ENCODE measurements around the gene ABITRAM.
"Not testable (repeated sequence)": the region's sequence is repeated elsewhere in the genome, so short reads cannot be mapped to it uniquely, and the experiment has no call there.

ABITRAM gene

GRCh38 chr9:108951578-108951977, 17.4 kb downstream of the ABITRAM start:
- Mint-ChIP-seq H3K4me3 (no peak overlapping the region), H3K27me3 (no peaks in the 10 kb centered on the region), H3K9me3 (no peaks in the 10 kb centered on the region), H3K27ac (no peak overlapping the region), H3K4me1 (ENCODE audit: low read depth) (peaks cover 5% of the 10 kb centered on the region), H3K36me3 (ENCODE audit: low read depth) (peaks cover 71% of the 10 kb centered on the region)
- intact Hi-C loops (cut with micrococcal nuclease) = no loop called here

GRCh38 chr9:108953983-108954574, 19.9 kb downstream of the ABITRAM start:
- Mint-ChIP-seq H3K4me3 (no peak overlapping the region), H3K36me3 (ENCODE audit: low read depth) (peaks cover 76% of the 10 kb centered on the region), H3K27me3 (no peaks in the 10 kb centered on the region), H3K4me1 (ENCODE audit: low read depth) (peaks cover 5% of the 10 kb centered on the region), H3K27ac (no peak overlapping the region), H3K9me3 (no peaks in the 10 kb centered on the region)
- intact Hi-C loops (cut with micrococcal nuclease) = no loop called here

GRCh38 chr9:108956022-108956630, 21.9 kb downstream of the ABITRAM start:
- Mint-ChIP-seq H3K36me3 (ENCODE audit: low read depth) (peaks cover 85% of the 10 kb centered on the region), H3K9me3 (no peaks in the 10 kb centered on the region), H3K27me3 (no peaks in the 10 kb centered on the region), H3K4me3 (no peak overlapping the region), H3K4me1 (ENCODE audit: low read depth) (peaks cover 5% of the 10 kb centered on the region), H3K27ac (no peak overlapping the region)
- intact Hi-C loops (cut with micrococcal nuclease) = no loop called here

- Mint-ChIP-seq H3K4me3 (no peak overlapping the region), H3K27ac (no peak overlapping the region)
- intact Hi-C loops (cut with micrococcal nuclease) = no loop called here
Measured at GRCh38 chr9:108956631-108957026, 22.4 kb downstream of the ABITRAM start.

GRCh38 chr9:108960331-108960730, 26.1 kb downstream of the ABITRAM start:
- Mint-ChIP-seq H3K36me3 (ENCODE audit: low read depth) (peaks cover 83% of the 10 kb centered on the region), H3K4me1 (ENCODE audit: low read depth) (peaks cover 8% of the 10 kb centered on the region), H3K4me3 (no peak overlapping the region), H3K27me3 (no peaks in the 10 kb centered on the region), H3K9me3 (no peaks in the 10 kb centered on the region), H3K27ac (no peak overlapping the region)
- intact Hi-C loops (cut with micrococcal nuclease) = no loop called here

More at GRCh38 chr9:108956631-108957026, 22.4 kb downstream of the ABITRAM start:
- peaks cover 83% of the 10 kb centered on the region for H3K36me3 Mint-ChIP-seq (ENCODE audit: low read depth)
- no peaks in the 10 kb centered on the region for H3K9me3 Mint-ChIP-seq
- peaks cover 5% of the 10 kb centered on the region for H3K4me1 Mint-ChIP-seq (ENCODE audit: low read depth)
- no peaks in the 10 kb centered on the region for H3K27me3 Mint-ChIP-seq

- Mint-ChIP-seq H3K27me3 (no peaks in the 10 kb centered on the region), H3K27ac (no peak overlapping the region), H3K4me1 (ENCODE audit: low read depth) (peaks cover 8% of the 10 kb centered on the region), H3K9me3 (no peaks in the 10 kb centered on the region), H3K36me3 (ENCODE audit: low read depth) (peaks cover 83% of the 10 kb centered on the region), H3K4me3 (no peak overlapping the region)
- intact Hi-C loops (cut with micrococcal nuclease) = no loop called here
Measured at GRCh38 chr9:108961151-108961550, 27.0 kb downstream of the ABITRAM start.

GRCh38 chr9:108963459-108964143, 29.4 kb downstream of the ABITRAM start:
- no peak overlapping the region for H3K27ac Mint-ChIP-seq
- H3K4me1 Mint-ChIP-seq (ENCODE audit: low read depth) = peaks cover 8% of the 10 kb centered on the region
- no peaks in the 10 kb centered on the region for H3K27me3 Mint-ChIP-seq
- no peaks in the 10 kb centered on the region for H3K9me3 Mint-ChIP-seq
- H3K4me3 Mint-ChIP-seq = no peak overlapping the region
- intact Hi-C loops (cut with micrococcal nuclease) = no loop called here
- peaks cover 87% of the 10 kb centered on the region for H3K36me3 Mint-ChIP-seq (ENCODE audit: low read depth)

GRCh38 chr9:108967916-108968315, 33.7 kb downstream of the ABITRAM start:
- H3K4me3 Mint-ChIP-seq = no peak overlapping the region
- peaks cover 91% of the 10 kb centered on the region for H3K36me3 Mint-ChIP-seq (ENCODE audit: low read depth)
- no peaks in the 10 kb centered on the region for H3K27me3 Mint-ChIP-seq
- intact Hi-C loops (cut with micrococcal nuclease) = no loop called here
- H3K4me1 Mint-ChIP-seq (ENCODE audit: low read depth) = no peaks in the 10 kb centered on the region
- peaks cover 15% of the 10 kb centered on the region for H3K9me3 Mint-ChIP-seq
- no peak overlapping the region for H3K27ac Mint-ChIP-seq

- H3K27me3 Mint-ChIP-seq; H3K27ac Mint-ChIP-seq; intact Hi-C loops (cut with micrococcal nuclease); H3K4me3 Mint-ChIP-seq; H3K4me1 Mint-ChIP-seq (ENCODE audit: low read depth): not testable (repeated sequence)
- H3K9me3 Mint-ChIP-seq = peaks cover 15% of the 10 kb centered on the region
- H3K36me3 Mint-ChIP-seq (ENCODE audit: low read depth) = peaks cover 92% of the 10 kb centered on the region
Measured at GRCh38 chr9:108971392-108971791, 37.2 kb downstream of the ABITRAM start.

- intact Hi-C loops (cut with micrococcal nuclease) = no loop called here
- Mint-ChIP-seq H3K4me3 (no peak overlapping the region), H3K36me3 (ENCODE audit: low read depth) (peaks cover 92% of the 10 kb centered on the region), H3K27me3 (no peaks in the 10 kb centered on the region), H3K9me3 (peaks cover 15% of the 10 kb centered on the region), H3K27ac (no peak overlapping the region), H3K4me1 (ENCODE audit: low read depth) (no peaks in the 10 kb centered on the region)
Measured at GRCh38 chr9:108972186-108972585, 38.0 kb downstream of the ABITRAM start.

- Mint-ChIP-seq H3K27ac (no peak overlapping the region), H3K4me3 (no peak overlapping the region), H3K9me3 (peaks cover 15% of the 10 kb centered on the region), H3K27me3 (no peaks in the 10 kb centered on the region), H3K36me3 (ENCODE audit: low read depth) (peaks cover 92% of the 10 kb centered on the region), H3K4me1 (ENCODE audit: low read depth) (no peaks in the 10 kb centered on the region)
- intact Hi-C loops (cut with micrococcal nuclease) = no loop called here
Measured at GRCh38 chr9:108972626-108973209, 38.5 kb downstream of the ABITRAM start.

- Mint-ChIP-seq H3K4me3 (no peak overlapping the region), H3K4me1 (ENCODE audit: low read depth) (no peaks in the 10 kb centered on the region), H3K27ac (no peak overlapping the region), H3K27me3 (no peaks in the 10 kb centered on the region), H3K9me3 (peaks cover 15% of the 10 kb centered on the region), H3K36me3 (ENCODE audit: low read depth) (peaks cover 92% of the 10 kb centered on the region)
- intact Hi-C loops (cut with micrococcal nuclease) = no loop called here
Measured at GRCh38 chr9:108973895-108974294, 39.7 kb downstream of the ABITRAM start.

GRCh38 chr9:108978205-108978604, 44.0 kb downstream of the ABITRAM start:
- intact Hi-C loops (cut with micrococcal nuclease) = no loop called here
- H3K9me3 Mint-ChIP-seq = no peaks in the 10 kb centered on the region
- H3K4me1 Mint-ChIP-seq (ENCODE audit: low read depth) = no peaks in the 10 kb centered on the region
- peaks cover 92% of the 10 kb centered on the region for H3K36me3 Mint-ChIP-seq (ENCODE audit: low read depth)
- no peak overlapping the region for H3K4me3 Mint-ChIP-seq
- no peaks in the 10 kb centered on the region for H3K27me3 Mint-ChIP-seq
- H3K27ac Mint-ChIP-seq = no peak overlapping the region

GRCh38 chr9:108980893-108981292, 46.7 kb downstream of the ABITRAM start:
- H3K27ac Mint-ChIP-seq = no peak overlapping the region
- H3K4me3 Mint-ChIP-seq = no peak overlapping the region
- no peaks in the 10 kb centered on the region for H3K9me3 Mint-ChIP-seq
- H3K36me3 Mint-ChIP-seq (ENCODE audit: low read depth) = peaks cover 80% of the 10 kb centered on the region
- H3K27me3 Mint-ChIP-seq = no peaks in the 10 kb centered on the region
- no peaks in the 10 kb centered on the region for H3K4me1 Mint-ChIP-seq (ENCODE audit: low read depth)
- intact Hi-C loops (cut with micrococcal nuclease) = no loop called here

All from dendritic cell treated with granulocyte-macrophage colony-stimulating factor and Interleukin-4, amounts not matched to agents 40 ng/mL and 50 ng/mL, for 4 days (primary cell).